GM15510 (cell line): ENCODE results near the gene PDE10A.

ENCODE experiments used
- POLR2A ChIP-seq: IDR thresholded peaks from 3 replicates; pipeline ENCODE4 v1.6.1; 2011; ENCODE audit warnings: borderline replicate concordance; ENCODE audit not compliant: insufficient read length; ENCODE audit errors: extremely low read depth

Gene PDE10A

DNA sequence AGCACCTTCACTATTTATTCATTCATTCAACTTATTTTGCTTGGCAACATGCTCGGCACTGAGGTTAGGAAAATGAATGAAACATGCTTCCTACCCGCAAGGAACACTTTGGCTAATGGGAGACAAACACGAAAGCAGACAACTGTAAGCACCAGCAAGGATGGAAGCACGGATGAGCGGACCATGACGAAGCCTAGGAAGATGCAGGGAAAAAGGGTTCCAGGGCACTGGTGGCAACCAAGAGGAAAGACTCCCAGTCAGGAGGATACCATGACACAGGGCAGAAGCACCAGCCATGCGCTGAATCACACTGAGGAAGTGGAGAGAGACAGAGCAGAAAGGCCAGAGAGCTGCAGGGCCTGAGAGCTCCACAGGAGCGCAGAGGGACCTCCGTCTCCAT, 9.8 kb downstream of the PDE10A start:
- no peak for TF ChIP-seq POLR2A

DNA sequence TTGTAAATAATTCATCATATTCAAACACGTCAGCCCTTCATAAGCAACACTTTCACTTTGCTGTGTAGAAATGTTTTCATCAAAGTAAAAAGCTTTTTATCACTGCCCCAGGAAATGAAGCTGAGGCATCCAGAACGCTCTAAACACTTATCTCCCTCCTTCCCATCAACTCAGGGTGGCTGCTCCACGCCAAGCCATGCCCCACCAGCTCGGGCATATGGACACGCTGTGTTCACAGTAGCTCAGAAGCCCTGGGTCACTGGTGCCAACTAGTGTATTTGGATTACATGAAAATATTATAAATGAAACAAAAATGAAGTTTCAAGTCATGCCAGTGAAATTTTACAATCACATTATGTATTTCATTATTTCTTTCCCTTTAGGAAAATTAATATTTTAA, 10.3 kb downstream of the PDE10A start:
- no peak for TF ChIP-seq POLR2A

GRCh38 chr6:165649166-165650137, 13.6 kb downstream of the PDE10A start:
- TF ChIP-seq POLR2A = no peak

- no peak for TF ChIP-seq POLR2A
Measured at GRCh38 chr6:165647041-165647440, 16.0 kb downstream of the PDE10A start.

DNA sequence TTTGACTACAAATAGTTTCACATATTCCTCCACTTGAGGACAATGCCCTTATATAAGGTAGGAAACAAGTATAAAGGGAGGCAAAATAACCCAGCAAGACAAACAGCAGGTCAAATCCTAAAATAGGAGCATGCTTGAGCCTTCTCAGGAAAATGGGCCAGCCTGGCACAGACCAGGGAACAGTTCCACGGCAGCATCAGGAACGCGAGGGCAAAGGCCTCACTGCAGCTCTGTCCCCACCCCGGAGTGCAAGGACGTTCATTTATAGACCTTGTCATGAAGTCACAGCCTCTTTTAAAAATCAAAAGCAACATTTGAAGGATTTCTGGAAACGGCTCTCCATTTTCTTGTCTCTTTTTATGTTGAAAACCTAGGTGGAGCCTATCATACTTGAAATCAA, 17.1 kb downstream of the PDE10A start:
- no peak for TF ChIP-seq POLR2A

GRCh38 chr6:165644586-165645266, 18.3 kb downstream of the PDE10A start:
- no peak for TF ChIP-seq POLR2A

- no peak for TF ChIP-seq POLR2A
Measured at GRCh38 chr6:165643015-165643414, 20.0 kb downstream of the PDE10A start.

- TF ChIP-seq POLR2A = no peak
Measured at GRCh38 chr6:165641672-165642156, 21.3 kb downstream of the PDE10A start.

DNA sequence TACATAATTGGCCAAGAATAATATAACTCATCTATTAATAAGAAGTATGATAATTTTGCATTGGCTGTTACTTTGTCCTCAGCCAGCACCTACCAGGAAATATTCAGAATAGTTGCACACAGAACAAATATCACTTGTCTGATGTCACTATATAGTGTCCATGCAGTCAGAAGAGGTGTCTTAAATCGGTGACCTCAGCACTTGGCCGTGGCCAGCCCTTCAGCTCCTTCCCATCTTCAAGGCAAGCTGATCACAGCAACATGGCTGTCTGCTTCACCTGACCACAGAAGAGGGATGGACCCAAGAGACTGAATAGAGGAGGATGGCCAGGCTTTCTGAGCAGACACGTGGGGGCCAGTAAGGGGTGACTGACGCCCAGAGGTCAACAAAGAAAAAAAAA, 22.2 kb downstream of the PDE10A start:
- no peak for TF ChIP-seq POLR2A

GRCh38 chr6:165638530-165638929, 24.5 kb downstream of the PDE10A start:
- TF ChIP-seq POLR2A = no peak

- TF ChIP-seq POLR2A = no peak
Measured at GRCh38 chr6:165637586-165637985, 25.5 kb downstream of the PDE10A start.

GRCh38 chr6:165636402-165637048, 26.5 kb downstream of the PDE10A start:
- no peak for TF ChIP-seq POLR2A

DNA sequence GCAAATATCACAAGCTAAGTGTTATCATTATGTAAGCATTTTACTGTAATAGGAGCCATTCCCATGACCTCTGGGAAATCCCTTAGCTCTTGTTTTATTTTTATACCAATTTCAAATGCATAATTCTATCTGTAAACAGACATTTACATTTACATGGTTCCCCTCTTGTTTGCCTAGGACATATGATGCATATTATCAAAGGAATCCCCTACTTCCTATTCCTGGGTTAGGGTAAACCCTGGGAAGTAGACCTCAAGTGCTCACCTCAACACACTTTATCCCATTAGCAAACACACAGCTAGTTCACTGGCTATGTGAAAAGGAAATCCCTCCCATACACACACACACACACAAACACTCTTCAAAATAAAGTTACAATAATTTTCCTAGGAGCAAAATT, 27.1 kb downstream of the PDE10A start:
- TF ChIP-seq POLR2A = no peak

- TF ChIP-seq POLR2A = no peak
Measured at GRCh38 chr6:165634101-165634880, 28.8 kb downstream of the PDE10A start.
